DND-41 (cell line): ENCODE measurements around the gene FLRT2.

Experiments
- ATAC-seq: fragments of 200-7000 bp; cut with Tn5 transposase; 3 replicates; pipeline ENCODE4 v1.9.1; 2021; ENCODE audit warnings: low read depth; ENCODE audit not compliant: insufficient read depth
- DNase-seq: peaks from one replicate; pipeline ENCODE4 v3.0.0-alpha.2; 2020
- H2AFZ ChIP-seq: 2 replicates; pipeline ENCODE4 v1.6.0; 2012; ENCODE audit warnings: low read depth, low read length
- H3K27ac ChIP-seq: 2 replicates; pipeline ENCODE4 v1.5.1; 2012; ENCODE audit warnings: low read length, inconsistent platforms
- H3K27me3 ChIP-seq: fragments of 200-600 bp; sonication (generic); 2 replicates; pipeline ENCODE4 v1.6.0; 2012; ENCODE audit warnings: low read length, mild to moderate bottlenecking, inconsistent platforms; ENCODE audit not compliant: insufficient read depth, poor library complexity
- H3K36me3 ChIP-seq: 2 replicates; pipeline ENCODE4 v1.5.1; 2012; ENCODE audit warnings: low read length, inconsistent platforms; ENCODE audit not compliant: insufficient read depth
- H3K4me1 ChIP-seq: 2 replicates; pipeline ENCODE4 v1.5.1; 2012; ENCODE audit warnings: mild to moderate bottlenecking, low read length; ENCODE audit not compliant: insufficient read depth
- H3K4me2 ChIP-seq: 2 replicates; pipeline ENCODE4 v1.6.0; 2012; ENCODE audit warnings: mild to moderate bottlenecking, moderate library complexity, low read length, inconsistent platforms; ENCODE audit not compliant: insufficient read depth
- H3K4me3 ChIP-seq, 2 experiments: fragments of 200-600 bp in 1 of 2; shearing (Covaris generic) in 1 of 2; 2 replicates each; pipeline ENCODE4 v1.5.1; 2012 to 2016; ENCODE audit warnings: inconsistent platforms in 2 of 2, low read length in 2 of 2, mild to moderate bottlenecking in 2 of 2, low read depth in 1 of 2, moderate library complexity in 1 of 2
- H3K79me2 ChIP-seq: 2 replicates; pipeline ENCODE4 v1.6.0; 2012; ENCODE audit warnings: low read length, inconsistent platforms; ENCODE audit not compliant: insufficient read depth
- H3K9ac ChIP-seq: 2 replicates; pipeline ENCODE4 v1.6.0; 2012; ENCODE audit warnings: low read depth, mild to moderate bottlenecking, inconsistent platforms, low read length, moderate library complexity
- H3K9me3 ChIP-seq: 2 replicates; pipeline ENCODE4 v1.5.1; 2012; ENCODE audit warnings: low read length, moderate library complexity, mild to moderate bottlenecking, inconsistent platforms; ENCODE audit not compliant: insufficient read depth, severe bottlenecking
- H4K20me1 ChIP-seq: 2 replicates; pipeline ENCODE4 v1.6.0; 2012; ENCODE audit warnings: low read length; ENCODE audit not compliant: insufficient read depth
- CTCF ChIP-seq: IDR thresholded peaks from 2 replicates; pipeline ENCODE4 v1.5.1; 2012; ENCODE audit warnings: borderline replicate concordance, low read length, moderate library complexity, mild to moderate bottlenecking; ENCODE audit not compliant: poor library complexity, severe bottlenecking; ENCODE audit errors: extremely low read depth
- EZH2 ChIP-seq: IDR thresholded peaks from 3 replicates; pipeline ENCODE4 v1.6.1; 2012; ENCODE audit warnings: borderline replicate concordance, low read depth, mild to moderate bottlenecking, moderate library complexity, low read length, inconsistent platforms; ENCODE audit not compliant: severe bottlenecking

The FLRT2 gene

GRCh38 chr14:85701763-85702162 lies 171.8 kb downstream of the FLRT2 start:
- Histone ChIP-seq H3K36me3 (no peaks in the 10 kb centered on the region), H3K9ac (no peak overlapping the region), H3K4me1 (no peaks in the 10 kb centered on the region), H3K79me2 (no peaks in the 10 kb centered on the region), H3K9me3 (no peaks in the 10 kb centered on the region), H2AFZ (no peak overlapping the region), H3K27me3 (no peaks in the 10 kb centered on the region), H3K27ac (no peak overlapping the region), H3K4me3 (no peak overlapping the region), H3K4me2 (no peak overlapping the region), H4K20me1 (no peaks in the 10 kb centered on the region)
- ATAC-seq = no peak
- no peak for DNase-seq
- TF ChIP-seq CTCF (no peak), EZH2 (no peak)

GRCh38 chr14:85702191-85702590 lies 172.2 kb downstream of the FLRT2 start:
- TF ChIP-seq EZH2 = no peak
- TF ChIP-seq CTCF = no peak
- no peaks in the 10 kb centered on the region for H4K20me1 ChIP-seq
- H3K9ac ChIP-seq = no peak overlapping the region
- H3K36me3 ChIP-seq = no peaks in the 10 kb centered on the region
- DNase-seq (no peak), ATAC-seq (no peak)
- no peaks in the 10 kb centered on the region for H3K27me3 ChIP-seq
- no peaks in the 10 kb centered on the region for H3K4me1 ChIP-seq
- H3K27ac ChIP-seq = no peak overlapping the region
- H3K79me2 ChIP-seq = no peaks in the 10 kb centered on the region
- no peak overlapping the region for H2AFZ ChIP-seq
- H3K4me2 ChIP-seq = no peak overlapping the region
- H3K9me3 ChIP-seq = no peaks in the 10 kb centered on the region
- no peak overlapping the region for H3K4me3 ChIP-seq

DNA sequence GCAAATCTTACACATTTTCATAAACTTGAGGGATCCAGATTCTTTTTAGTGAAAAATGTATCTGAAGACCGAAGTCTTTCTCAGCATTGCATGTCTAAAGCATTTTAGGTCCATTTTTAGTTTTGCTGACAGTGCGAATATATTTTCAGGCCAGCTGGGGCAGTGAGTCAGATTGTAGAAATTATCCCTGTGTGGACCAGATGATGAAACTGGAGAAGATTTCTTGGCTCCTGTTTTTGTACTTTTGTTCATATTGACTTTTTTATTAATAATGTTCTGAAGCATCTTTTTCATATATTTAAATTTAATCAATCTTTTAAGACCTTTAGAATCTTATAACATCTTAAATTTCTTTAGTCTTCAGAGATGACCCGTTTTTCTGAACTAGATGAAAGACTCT lies 173.1 kb downstream of the FLRT2 start:
- H4K20me1 ChIP-seq = no peaks in the 10 kb centered on the region
- no peaks in the 10 kb centered on the region for H3K27me3 ChIP-seq
- no peaks in the 10 kb centered on the region for H3K9me3 ChIP-seq
- no peak for DNase-seq
- H3K79me2 ChIP-seq = no peaks in the 10 kb centered on the region
- no peak for ATAC-seq
- H3K27ac ChIP-seq = no peak overlapping the region
- H3K36me3 ChIP-seq = no peaks in the 10 kb centered on the region
- no peak overlapping the region for H3K9ac ChIP-seq
- no peaks in the 10 kb centered on the region for H3K4me1 ChIP-seq
- H2AFZ ChIP-seq = no peak overlapping the region
- H3K4me2 ChIP-seq = no peak overlapping the region
- no peak overlapping the region for H3K4me3 ChIP-seq
- TF ChIP-seq CTCF = no peak
- no peak for TF ChIP-seq EZH2
